ENCODE measurements around the gene TSPO.

Gene TSPO

GRCh38 chr22:43200031-43200430, 48.7 kb downstream of the TSPO start:
- Mint-ChIP-seq H3K4me1 (ENCODE audit: low read depth in 2 of 2) (peaks cover 1 to 2% of the 10 kb centered on the region in 2 donors), H3K27ac (no peak overlapping the region), H3K4me3 (no peak overlapping the region), H3K36me3 (ENCODE audit: insufficient read depth) (peaks cover 2% of the 10 kb centered on the region), H3K27me3 (peaks cover 32 to 35% of the 10 kb centered on the region in 2 donors), H3K9me3 (no peaks in the 10 kb centered on the region)
- no peak for ATAC-seq (replicated peaks)
- no peak for DNase-seq

- DNase-seq, result no peak
- Mint-ChIP-seq H3K27ac (no peak overlapping the region), H3K9me3 (no peaks in the 10 kb centered on the region), H3K4me1 (ENCODE audit: low read depth in 2 of 2) (peaks cover 3 to 6% of the 10 kb centered on the region in 2 donors), H3K4me3 (no peak overlapping the region), H3K27me3 (peaks cover 26 to 30% of the 10 kb centered on the region in 2 donors), H3K36me3 (ENCODE audit: insufficient read depth) (peaks cover 6% of the 10 kb centered on the region)
- no peak for ATAC-seq (replicated peaks)
These were observed 49.2 kb downstream of the TSPO start for GRCh38 chr22:43200555-43200954.

GRCh38 chr22:43201486-43202219, 50.3 kb downstream of the TSPO start:
- no peak for ATAC-seq (replicated peaks)
- H3K4me1 Mint-ChIP-seq (ENCODE audit: low read depth in 2 of 2), result peaks cover 12% of the 10 kb centered on the region in 2 donors
- DNase-seq, result no peak
- peaks cover 24 to 26% of the 10 kb centered on the region in 2 donors for H3K27me3 Mint-ChIP-seq
- peaks cover 15% of the 10 kb centered on the region for H3K36me3 Mint-ChIP-seq (ENCODE audit: insufficient read depth)
- H3K9me3 Mint-ChIP-seq, result peaks cover 0 to 2% of the 10 kb centered on the region in 2 donors
- no peak overlapping the region for H3K4me3 Mint-ChIP-seq
- H3K27ac Mint-ChIP-seq, result no peak overlapping the region

GRCh38 chr22:43202326-43202725, 51.0 kb downstream of the TSPO start:
- no peak for ATAC-seq (replicated peaks)
- H3K27me3 Mint-ChIP-seq, result peaks cover 18 to 23% of the 10 kb centered on the region in 2 donors
- no peak overlapping the region for H3K27ac Mint-ChIP-seq

GRCh38 chr22:43202756-43203410, 51.5 kb downstream of the TSPO start:
- DNase-seq (no peak), ATAC-seq (replicated peaks) (no peak)
- Mint-ChIP-seq H3K9me3 (peaks cover 0 to 2% of the 10 kb centered on the region in 2 donors), H3K36me3 (ENCODE audit: insufficient read depth) (peaks cover 19% of the 10 kb centered on the region), H3K27me3 (peaks cover 14 to 17% of the 10 kb centered on the region in 2 donors), H3K27ac (no peak overlapping the region), H3K4me1 (ENCODE audit: low read depth in 2 of 2) (peaks cover 13 to 17% of the 10 kb centered on the region in 2 donors), H3K4me3 (no peak overlapping the region)

More at GRCh38 chr22:43202326-43202725, 51.0 kb downstream of the TSPO start:
- H3K4me3 Mint-ChIP-seq, result no peak overlapping the region
- peaks cover 0 to 2% of the 10 kb centered on the region in 2 donors for H3K9me3 Mint-ChIP-seq
- DNase-seq, result no peak
- peaks cover 13 to 14% of the 10 kb centered on the region in 2 donors for H3K4me1 Mint-ChIP-seq (ENCODE audit: low read depth in 2 of 2)
- peaks cover 15% of the 10 kb centered on the region for H3K36me3 Mint-ChIP-seq (ENCODE audit: insufficient read depth)

GRCh38 chr22:43203471-43203981, 52.2 kb downstream of the TSPO start:
- H3K9me3 Mint-ChIP-seq, result peaks cover 0 to 2% of the 10 kb centered on the region in 2 donors
- peaks cover 11% of the 10 kb centered on the region in 2 donors for H3K27me3 Mint-ChIP-seq
- no peak for DNase-seq
- peaks cover 19% of the 10 kb centered on the region for H3K36me3 Mint-ChIP-seq (ENCODE audit: insufficient read depth)
- peaks cover 13 to 17% of the 10 kb centered on the region in 2 donors for H3K4me1 Mint-ChIP-seq (ENCODE audit: low read depth in 2 of 2)
- no peak overlapping the region for H3K27ac Mint-ChIP-seq
- ATAC-seq (replicated peaks), result no peak
- no peak overlapping the region for H3K4me3 Mint-ChIP-seq

GRCh38 chr22:43205261-43205691, 53.9 kb downstream of the TSPO start:
- ATAC-seq (replicated peaks) (peak; percentile 62), DNase-seq (peak in 1 of 3 experiments; percentile 14)
- Mint-ChIP-seq H3K27me3 (no peaks in the 10 kb centered on the region), H3K4me3 (no peak overlapping the region), H3K27ac (peak overlapping the region; percentile 88 to 89), H3K9me3 (peaks cover 0 to 2% of the 10 kb centered on the region in 2 donors), H3K4me1 (ENCODE audit: low read depth in 2 of 2) (peaks cover 13 to 17% of the 10 kb centered on the region in 2 donors), H3K36me3 (ENCODE audit: insufficient read depth) (peaks cover 19% of the 10 kb centered on the region)

- H3K27ac Mint-ChIP-seq, result peak overlapping the region; percentile 88 to 89
- H3K27me3 Mint-ChIP-seq, result no peaks in the 10 kb centered on the region
- H3K4me1 Mint-ChIP-seq (ENCODE audit: low read depth in 2 of 2), result peaks cover 13 to 17% of the 10 kb centered on the region in 2 donors
- H3K36me3 Mint-ChIP-seq (ENCODE audit: insufficient read depth), result peaks cover 19% of the 10 kb centered on the region
- ATAC-seq (replicated peaks) (peak; percentile 81), DNase-seq (peak; percentile 34 to 55 (median 49))
- no peak overlapping the region for H3K4me3 Mint-ChIP-seq
- peaks cover 0 to 2% of the 10 kb centered on the region in 2 donors for H3K9me3 Mint-ChIP-seq
These were observed 54.6 kb downstream of the TSPO start for GRCh38 chr22:43205748-43206508.

- peak overlapping the region in 1 of 2 donors; percentile 19 for H3K4me3 Mint-ChIP-seq
- H3K27ac Mint-ChIP-seq, result peak overlapping the region; percentile 88 to 89
- peaks cover 13 to 17% of the 10 kb centered on the region in 2 donors for H3K4me1 Mint-ChIP-seq (ENCODE audit: low read depth in 2 of 2)
- ATAC-seq (replicated peaks), result no peak
- peaks cover 0 to 2% of the 10 kb centered on the region in 2 donors for H3K9me3 Mint-ChIP-seq
- H3K36me3 Mint-ChIP-seq (ENCODE audit: insufficient read depth), result peaks cover 19% of the 10 kb centered on the region
- H3K27me3 Mint-ChIP-seq, result no peaks in the 10 kb centered on the region
- no peak for DNase-seq
These were observed 55.3 kb downstream of the TSPO start for GRCh38 chr22:43206509-43207161.

GRCh38 chr22:43207386-43207785, 56.0 kb downstream of the TSPO start:
- Mint-ChIP-seq H3K36me3 (ENCODE audit: insufficient read depth) (peaks cover 19% of the 10 kb centered on the region), H3K27ac (peak overlapping the region in 1 of 2 donors; percentile 31), H3K9me3 (peaks cover 0 to 2% of the 10 kb centered on the region in 2 donors), H3K4me3 (peak overlapping the region in 1 of 2 donors; percentile 38), H3K27me3 (no peaks in the 10 kb centered on the region), H3K4me1 (ENCODE audit: low read depth in 2 of 2) (peaks cover 13 to 17% of the 10 kb centered on the region in 2 donors)
- ATAC-seq (replicated peaks) (no peak), DNase-seq (no peak)

- DNase-seq, result no peak
- no peaks in the 10 kb centered on the region for H3K27me3 Mint-ChIP-seq
- H3K36me3 Mint-ChIP-seq (ENCODE audit: insufficient read depth), result peaks cover 19% of the 10 kb centered on the region
- H3K27ac Mint-ChIP-seq, result peak overlapping the region in 1 of 2 donors; percentile 31
- peak overlapping the region in 1 of 2 donors; percentile 38 for H3K4me3 Mint-ChIP-seq
- H3K9me3 Mint-ChIP-seq, result peaks cover 0 to 2% of the 10 kb centered on the region in 2 donors
- H3K4me1 Mint-ChIP-seq (ENCODE audit: low read depth in 2 of 2), result peaks cover 13 to 17% of the 10 kb centered on the region in 2 donors
- no peak for ATAC-seq (replicated peaks)
These were observed 56.7 kb downstream of the TSPO start for GRCh38 chr22:43207849-43208702.
